ENCODE data around the gene RELA. TPM values are rescaled to one million over a fixed set of nuclear protein-coding genes. Genes with fewer than 3 reads are reported as not detected.

The RELA gene
- total and polyA plus RNA-seq, 2 donors (not counting 1 experiment from before 2014, with no cell fraction given), result 124 to 154 TPM

DNA sequence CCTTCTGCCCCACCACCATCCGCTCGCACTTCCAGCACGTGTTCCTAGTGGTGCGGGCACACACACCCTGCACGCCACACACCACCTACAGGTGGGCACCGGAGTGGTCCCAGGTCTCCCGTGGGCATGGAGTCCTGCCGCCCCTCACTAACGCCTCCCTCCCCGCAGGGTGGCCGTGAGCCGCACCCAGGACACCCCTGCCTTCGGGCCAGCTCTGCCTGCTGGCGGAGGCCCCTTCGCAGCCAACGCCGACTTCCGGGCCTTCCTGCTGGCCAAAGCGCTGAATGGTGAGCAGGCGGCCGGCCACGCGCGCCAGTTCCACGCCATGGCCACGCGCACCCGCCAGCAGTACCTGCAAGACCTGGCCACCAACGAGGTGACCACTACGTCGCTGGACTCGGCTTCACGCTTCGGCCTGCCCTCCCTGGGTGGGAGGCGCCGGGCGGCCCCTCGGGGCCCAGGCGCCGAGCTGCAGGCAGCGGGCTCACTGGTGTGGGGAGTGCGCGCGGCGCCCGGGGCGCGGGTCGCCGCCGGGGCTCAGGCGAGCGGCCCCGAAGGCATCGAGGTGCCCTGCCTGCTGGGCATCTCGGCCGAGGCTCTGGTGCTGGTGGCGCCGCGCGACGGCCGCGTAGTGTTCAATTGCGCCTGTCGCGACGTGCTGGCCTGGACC, 16.3 kb downstream of the RELA start:
- TF ChIP-seq EZH2 (IDR thresholded peaks at IDR 0.05; ENCODE audit: borderline replicate concordance, insufficient read depth, low read depth, low read length, poor library complexity, severe bottlenecking) (no peak), CTCF (IDR thresholded peaks at IDR 0.05) (no peak)
- no peaks in the 10 kb centered on the region for H3K9me3 ChIP-seq (ENCODE audit: control extremely low read depth in 1 of 3, control insufficient read depth in 2 of 3, insufficient read depth in 1 of 3, low read length in 2 of 3)
- H3K4me1 ChIP-seq (ENCODE audit: control insufficient read depth in 2 of 2, insufficient read depth in 2 of 2, low read length in 2 of 2), result peaks cover 18 to 46% of the 10 kb centered on the region in 2 donors
- H3K27me3 ChIP-seq (replicated peaks in 1 of 4; ENCODE audit: control extremely low read depth in 1 of 4, control insufficient read depth in 3 of 4, insufficient read depth in 4 of 4, low read length in 3 of 4), result no peaks in the 10 kb centered on the region
- ChIA-PET CTCF (no interaction called here), POLR2A (interaction anchor here (0.6 kb wide), 2 partner anchors 9 to 313 kb away, joined by 3 to 6 read pairs; no protein-coding TSS in a partner anchor)
- ATAC-seq (ENCODE audit: low read depth) (no peak), DNase-seq (no peak)
- no peaks in the 10 kb centered on the region for H3K9me3 Mint-ChIP-seq (ENCODE audit: insufficient read depth)
- 98% methylated on average over 68 of the region's 68 CpGs for WGBS (ENCODE audit: insufficient coverage)
- intact Hi-C loops (cut with micrococcal nuclease), result no loop called here
- no peak overlapping the region for H3K27ac Mint-ChIP-seq
- no peak overlapping the region for H2AFZ ChIP-seq (ENCODE audit: insufficient read depth, low read depth, low read length, poor library complexity, severe bottlenecking)
- peaks cover 93% of the 10 kb centered on the region for H4K20me1 ChIP-seq (ENCODE audit: control insufficient read depth, insufficient read depth, low read length, poor library complexity, severe bottlenecking)
- peaks cover 46% of the 10 kb centered on the region for H3K4me1 Mint-ChIP-seq
- H3K27ac ChIP-seq (ENCODE audit: low read length in 2 of 2), result no peak overlapping the region
- H3K4me3 ChIP-seq (ENCODE audit: control extremely low read depth in 1 of 5, extremely low read depth in 1 of 5, insufficient read depth in 1 of 5, low read depth in 2 of 5, low read length in 4 of 5), result no peak overlapping the region
- H3K36me3 ChIP-seq (replicated peaks in 1 of 2; ENCODE audit: control extremely low read depth in 1 of 2, control insufficient read depth in 1 of 2, extremely low read depth in 1 of 2, insufficient read depth in 2 of 2, low read length in 1 of 2), result peaks cover 0 to 86% of the 10 kb centered on the region in 2 experiments
- no peak overlapping the region for H3K4me3 Mint-ChIP-seq
- H3K79me2 ChIP-seq (ENCODE audit: control insufficient read depth, insufficient read depth, low read length), result peaks cover 29% of the 10 kb centered on the region
- no peak overlapping the region for H3K9ac ChIP-seq (ENCODE audit: low read length)
- no peaks in the 10 kb centered on the region for H3K27me3 Mint-ChIP-seq
- H3K4me2 ChIP-seq (replicated peaks; ENCODE audit: low read depth, low read length, poor library complexity, severe bottlenecking), result no peak overlapping the region

- peak overlapping the region in 1 of 2 donors; percentile 19 for H3K27ac ChIP-seq (ENCODE audit: low read length in 2 of 2)
- CTCF ChIA-PET, result no interaction called here
- ATAC-seq (ENCODE audit: low read depth) (no peak), DNase-seq (no peak)
- no peak overlapping the region for H3K9ac ChIP-seq (ENCODE audit: low read length)
- intact Hi-C loops (cut with micrococcal nuclease), result no loop called here
- H2AFZ ChIP-seq (ENCODE audit: insufficient read depth, low read depth, low read length, poor library complexity, severe bottlenecking), result no peak overlapping the region
- peaks cover 93% of the 10 kb centered on the region for H4K20me1 ChIP-seq (ENCODE audit: control insufficient read depth, insufficient read depth, low read length, poor library complexity, severe bottlenecking)
- no peaks in the 10 kb centered on the region for H3K27me3 ChIP-seq (replicated peaks in 1 of 4; ENCODE audit: control extremely low read depth in 1 of 4, control insufficient read depth in 3 of 4, insufficient read depth in 4 of 4, low read length in 3 of 4)
- H3K4me3 ChIP-seq (ENCODE audit: control extremely low read depth in 1 of 5, extremely low read depth in 1 of 5, insufficient read depth in 1 of 5, low read depth in 2 of 5, low read length in 4 of 5), result no peak overlapping the region
- H3K27ac Mint-ChIP-seq, result peak overlapping the region; percentile 15
- H3K9me3 Mint-ChIP-seq (ENCODE audit: insufficient read depth), result no peaks in the 10 kb centered on the region
- H3K4me2 ChIP-seq (replicated peaks; ENCODE audit: low read depth, low read length, poor library complexity, severe bottlenecking), result no peak overlapping the region
- H3K4me1 ChIP-seq (ENCODE audit: control insufficient read depth in 2 of 2, insufficient read depth in 2 of 2, low read length in 2 of 2), result peaks cover 24 to 46% of the 10 kb centered on the region in 2 donors
- H3K27me3 Mint-ChIP-seq, result no peaks in the 10 kb centered on the region
- H3K4me1 Mint-ChIP-seq, result peaks cover 43% of the 10 kb centered on the region
- TF ChIP-seq EZH2 (IDR thresholded peaks at IDR 0.05; ENCODE audit: borderline replicate concordance, insufficient read depth, low read depth, low read length, poor library complexity, severe bottlenecking), result no peak
- no peak for TF ChIP-seq CTCF (IDR thresholded peaks at IDR 0.05)
- 100% methylated on average over 2 of the region's 10 CpGs for WGBS (ENCODE audit: insufficient coverage)
- peaks cover 36% of the 10 kb centered on the region for H3K79me2 ChIP-seq (ENCODE audit: control insufficient read depth, insufficient read depth, low read length)
- POLR2A ChIA-PET, result interaction anchor here (0.6 kb wide), 1 partner anchor 9 kb away, joined by 3 read pairs; no protein-coding TSS in a partner anchor
- no peaks in the 10 kb centered on the region for H3K9me3 ChIP-seq (ENCODE audit: control extremely low read depth in 1 of 3, control insufficient read depth in 2 of 3, insufficient read depth in 1 of 3, low read length in 2 of 3)
- H3K4me3 Mint-ChIP-seq, result no peak overlapping the region
- H3K36me3 ChIP-seq (replicated peaks in 1 of 2; ENCODE audit: control extremely low read depth in 1 of 2, control insufficient read depth in 1 of 2, extremely low read depth in 1 of 2, insufficient read depth in 2 of 2, low read length in 1 of 2), result peaks cover 0 to 83% of the 10 kb centered on the region in 2 experiments
Measured at GRCh38 chr11:65645710-65646109, 17.0 kb downstream of the RELA start.

Measured in B cell (primary cell).